ENCODE results near the gene GOLM1.

GRCh38 chr9:86062845-86063693, 36.3 kb downstream of the GOLM1 start:
- no peak for TF ChIP-seq CTCF (IDR thresholded peaks at IDR 0.05; ENCODE audit: borderline replicate concordance, extremely low read depth, low read length, poor library complexity, severe bottlenecking)
- TF ChIP-seq EZH2 (IDR thresholded peaks at IDR 0.05; ENCODE audit: borderline replicate concordance, low read depth, low read length, severe bottlenecking): no peak
